GM18867 (cell line): Measurements from ENCODE around the gene PDE3B.
"Not testable (repeated sequence)": the region's sequence is repeated elsewhere in the genome, so short reads cannot be mapped to it uniquely, and the experiment has no call there.

Source experiments
- ATAC-seq: cut with Tn5 transposase; IDR thresholded peaks from one replicate; pipeline ENCODE4 v1.9.1; 2021; ENCODE audit warnings: mild to moderate bottlenecking, moderate library complexity; ENCODE audit not compliant: unreplicated experiment

Gene PDE3B

DNA sequence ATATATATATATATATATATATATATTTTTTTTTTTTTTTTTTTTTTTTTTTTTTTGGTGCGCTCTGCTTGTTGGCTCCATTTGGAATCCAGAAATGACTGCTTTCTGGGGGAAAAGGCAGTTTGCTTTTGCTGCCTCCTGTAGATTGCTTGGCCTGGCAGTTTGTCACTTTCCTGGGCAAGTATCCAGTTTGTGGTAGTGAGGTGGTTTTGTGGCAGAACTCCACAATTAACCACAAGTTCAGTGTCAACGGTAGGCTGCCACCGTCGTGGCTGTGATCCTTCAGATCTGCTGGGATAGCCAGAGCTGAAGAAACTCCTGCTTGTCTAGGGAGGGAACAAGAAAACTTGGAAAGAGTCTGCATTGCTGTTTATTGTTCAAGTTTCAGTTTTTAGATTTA, 5.0 kb upstream of the PDE3B start:
- ATAC-seq, result no peak

DNA sequence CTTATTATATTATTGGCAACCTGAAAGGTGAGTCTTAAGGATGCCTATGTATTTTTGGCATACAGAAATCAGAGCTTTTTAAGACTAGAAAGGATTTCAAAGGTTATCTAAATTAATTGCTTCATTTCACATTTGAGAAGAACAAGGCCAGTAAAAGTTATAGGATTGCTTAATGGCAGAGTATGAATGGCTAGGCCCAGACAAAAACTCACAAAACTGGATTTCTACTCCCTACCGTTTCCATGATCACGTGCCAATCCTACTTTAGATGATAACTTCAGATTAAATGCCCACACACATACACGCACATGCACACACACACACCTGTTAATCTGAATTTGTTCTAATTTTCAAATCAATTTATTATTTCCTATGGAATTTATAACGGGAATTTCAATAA, 1.8 kb upstream of the PDE3B start:
- ATAC-seq, result no peak

- ATAC-seq, result no peak
Measured at GRCh38 chr11:14642453-14642852, 1.2 kb upstream of the PDE3B start.

DNA sequence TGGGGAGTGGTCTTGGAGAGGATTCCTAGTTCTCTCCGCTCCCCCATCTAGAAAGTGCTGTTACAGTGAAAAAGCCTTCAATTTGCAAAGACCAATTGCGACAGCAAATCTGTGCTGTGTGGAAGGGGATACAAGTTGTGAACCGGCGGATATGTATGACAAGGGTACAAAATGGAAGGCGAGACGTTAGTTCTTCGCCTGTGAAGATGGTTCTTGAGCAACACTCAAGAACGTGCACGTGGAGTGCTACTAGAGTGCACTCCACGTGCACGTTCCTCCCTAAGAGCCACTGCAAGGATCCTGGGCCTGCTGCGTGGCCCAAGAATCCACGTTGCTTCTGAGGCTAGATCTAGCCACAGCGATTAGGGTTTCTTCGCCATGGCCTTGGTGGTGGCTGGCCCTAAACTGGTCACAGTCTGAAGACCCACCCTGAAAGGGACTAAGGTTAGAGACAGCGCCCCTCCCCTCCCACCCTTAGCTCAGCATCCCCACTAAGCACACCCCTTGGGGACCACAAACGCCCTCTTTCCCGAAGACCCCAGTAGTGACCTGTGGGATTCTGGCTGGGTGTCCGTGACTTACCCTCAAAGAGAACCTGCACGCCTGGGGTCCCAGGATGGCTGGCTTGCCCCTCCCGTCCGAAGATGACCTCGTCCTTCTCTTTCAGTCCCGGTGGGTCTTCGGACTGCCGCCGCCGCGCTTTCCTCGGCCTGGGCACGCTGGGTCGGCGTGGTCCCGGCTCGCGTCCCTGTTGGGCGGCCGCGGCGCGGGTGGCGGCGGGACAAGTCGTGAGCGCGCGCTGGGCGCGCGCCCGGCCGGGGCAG, 519 bp upstream of the PDE3B start:
- ATAC-seq, result no peak

DNA sequence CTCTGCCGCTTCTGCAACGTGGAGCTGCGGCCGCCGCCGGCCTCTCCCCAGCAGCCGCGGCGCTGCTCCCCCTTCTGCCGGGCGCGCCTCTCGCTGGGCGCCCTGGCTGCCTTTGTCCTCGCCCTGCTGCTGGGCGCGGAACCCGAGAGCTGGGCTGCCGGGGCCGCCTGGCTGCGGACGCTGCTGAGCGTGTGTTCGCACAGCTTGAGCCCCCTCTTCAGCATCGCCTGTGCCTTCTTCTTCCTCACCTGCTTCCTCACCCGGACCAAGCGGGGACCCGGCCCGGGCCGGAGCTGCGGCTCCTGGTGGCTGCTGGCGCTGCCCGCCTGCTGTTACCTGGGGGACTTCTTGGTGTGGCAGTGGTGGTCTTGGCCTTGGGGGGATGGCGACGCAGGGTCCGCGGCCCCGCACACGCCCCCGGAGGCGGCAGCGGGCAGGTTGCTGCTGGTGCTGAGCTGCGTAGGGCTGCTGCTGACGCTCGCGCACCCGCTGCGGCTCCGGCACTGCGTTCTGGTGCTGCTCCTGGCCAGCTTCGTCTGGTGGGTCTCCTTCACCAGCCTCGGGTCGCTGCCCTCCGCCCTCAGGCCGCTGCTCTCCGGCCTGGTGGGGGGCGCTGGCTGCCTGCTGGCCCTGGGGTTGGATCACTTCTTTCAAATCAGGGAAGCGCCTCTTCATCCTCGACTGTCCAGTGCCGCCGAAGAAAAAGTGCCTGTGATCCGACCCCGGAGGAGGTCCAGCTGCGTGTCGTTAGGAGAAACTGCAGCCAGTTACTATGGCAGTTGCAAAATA, 816 bp downstream of the PDE3B start:
- ATAC-seq, result peak; percentile 63

- no peak for ATAC-seq
Measured at GRCh38 chr11:14645015-14645912, 1.7 kb downstream of the PDE3B start.

DNA sequence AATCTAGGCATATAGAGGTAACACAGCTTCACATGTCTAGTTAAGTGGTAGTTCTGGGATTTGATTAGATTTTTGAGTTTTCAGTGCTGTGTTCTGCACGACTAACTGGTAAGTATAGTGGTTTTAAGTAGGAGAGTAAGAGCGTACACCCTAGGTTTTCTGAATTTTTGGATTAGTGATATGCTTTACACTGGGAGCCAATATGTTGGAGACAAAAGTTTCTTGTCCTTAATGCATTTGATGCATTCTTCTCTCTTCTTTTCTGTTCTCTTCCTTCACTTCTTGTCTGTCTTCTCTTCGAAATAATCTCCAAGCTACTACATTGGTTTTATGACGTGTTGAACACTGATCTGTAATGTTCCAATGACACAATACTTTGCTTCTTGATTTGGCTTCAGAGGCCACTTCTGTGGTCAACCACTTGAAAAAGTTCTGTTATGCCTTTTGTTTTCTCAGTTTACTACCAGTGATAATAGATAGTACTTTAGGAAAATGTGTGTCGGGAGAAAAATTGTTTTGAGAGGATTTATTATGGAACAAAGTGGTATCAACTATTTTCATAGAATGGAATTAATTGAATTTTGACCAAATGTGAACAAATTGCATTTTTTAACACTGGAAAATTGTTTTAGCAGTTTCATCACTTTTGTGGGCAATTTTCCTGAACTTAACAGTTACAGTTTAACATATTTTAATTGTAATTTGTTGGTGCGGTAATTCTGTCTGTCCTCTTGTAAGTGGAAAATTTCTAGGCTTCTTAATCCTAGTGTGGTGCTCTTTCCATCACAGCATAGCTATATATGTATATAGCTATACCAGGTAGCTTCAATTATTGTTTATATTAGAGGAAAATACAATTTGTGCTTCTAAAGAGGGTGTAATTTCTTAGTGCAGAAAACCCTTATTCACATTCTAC, 2.6 kb downstream of the PDE3B start:
- no peak for ATAC-seq

DNA sequence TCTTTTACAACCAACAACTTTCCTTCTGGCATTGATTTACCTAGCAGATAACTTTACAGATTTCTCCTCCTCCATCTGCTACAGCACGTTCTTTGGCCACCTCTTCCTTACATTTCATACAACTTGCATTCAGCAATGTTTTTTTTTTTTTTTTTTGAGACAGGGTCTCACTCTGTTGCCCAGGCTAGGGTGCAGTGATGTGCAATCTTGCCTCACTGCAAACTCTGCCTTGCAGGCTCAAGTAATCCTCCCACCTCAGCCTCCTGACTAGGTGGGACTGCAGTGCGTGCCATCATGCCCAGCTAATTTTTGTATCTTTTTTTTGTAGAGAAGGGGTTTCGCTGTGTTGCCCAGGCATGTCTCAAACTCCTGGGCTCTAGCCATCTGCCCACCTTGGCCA, 6.5 kb downstream of the PDE3B start:
- ATAC-seq, result no peak

DNA sequence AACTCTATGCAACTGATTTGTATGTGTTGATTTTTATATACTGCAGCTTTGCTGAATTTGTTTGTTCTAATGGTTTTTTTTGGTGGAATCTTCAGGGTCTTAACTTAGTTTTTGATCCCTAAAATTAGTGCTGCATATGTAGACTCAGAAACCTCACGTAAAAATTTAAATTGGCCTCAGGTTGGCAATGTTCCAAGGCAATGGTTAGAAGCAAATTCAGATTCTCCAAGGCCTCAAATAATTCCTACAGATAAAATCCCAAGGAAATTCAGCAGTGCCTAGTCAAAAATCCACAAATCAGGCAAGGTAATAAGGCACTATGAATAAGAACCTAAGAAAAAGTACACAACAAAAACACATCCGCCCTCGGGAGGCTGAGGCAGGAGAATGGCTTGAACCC, 9.5 kb downstream of the PDE3B start:
- ATAC-seq, result no peak

GRCh38 chr11:14655435-14655834, 11.8 kb downstream of the PDE3B start:
- ATAC-seq, result no peak

GRCh38 chr11:14656536-14657457, 13.2 kb downstream of the PDE3B start:
- ATAC-seq, result no peak

- no peak for ATAC-seq
Measured at GRCh38 chr11:14657841-14658240, 14.2 kb downstream of the PDE3B start.

DNA sequence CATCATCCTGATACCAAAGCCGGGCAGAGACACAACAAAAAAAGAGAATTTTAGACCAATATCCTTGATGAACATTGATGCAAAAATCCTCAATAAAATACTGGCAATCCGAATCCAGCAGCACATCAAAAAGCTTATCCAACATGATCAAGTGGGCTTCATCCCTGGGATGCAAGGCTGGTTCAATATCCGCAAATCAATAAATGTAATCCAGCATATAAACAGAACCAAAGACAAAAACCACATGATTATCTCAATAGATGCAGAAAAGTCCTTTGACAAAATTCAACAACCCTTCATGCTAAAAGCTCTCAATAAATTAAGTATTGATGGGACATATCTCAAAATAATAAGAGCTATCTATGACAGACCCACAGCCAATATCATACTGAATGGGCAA, 21.3 kb downstream of the PDE3B start:
- not testable (repeated sequence) for ATAC-seq

DNA sequence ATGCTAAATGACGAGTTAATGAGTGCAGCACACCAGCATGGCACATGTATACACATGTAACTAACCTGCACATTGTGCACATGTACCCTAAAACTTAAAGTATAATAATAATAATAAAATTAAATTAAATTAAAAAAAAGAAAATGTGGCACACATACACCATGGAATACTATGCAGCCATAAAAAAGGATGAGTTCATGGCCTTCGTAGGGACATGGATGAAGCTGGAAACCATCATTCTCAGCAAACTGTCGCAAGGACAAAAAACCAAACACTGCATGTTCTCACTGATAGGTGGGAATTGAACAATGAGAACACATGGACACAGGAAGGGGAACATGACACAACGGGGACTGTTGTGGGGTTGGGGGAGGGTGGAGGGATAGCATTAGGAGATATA, 23.7 kb downstream of the PDE3B start:
- not testable (repeated sequence) for ATAC-seq

- no peak for ATAC-seq
Measured at GRCh38 chr11:14668731-14669301, 25.2 kb downstream of the PDE3B start.

DNA sequence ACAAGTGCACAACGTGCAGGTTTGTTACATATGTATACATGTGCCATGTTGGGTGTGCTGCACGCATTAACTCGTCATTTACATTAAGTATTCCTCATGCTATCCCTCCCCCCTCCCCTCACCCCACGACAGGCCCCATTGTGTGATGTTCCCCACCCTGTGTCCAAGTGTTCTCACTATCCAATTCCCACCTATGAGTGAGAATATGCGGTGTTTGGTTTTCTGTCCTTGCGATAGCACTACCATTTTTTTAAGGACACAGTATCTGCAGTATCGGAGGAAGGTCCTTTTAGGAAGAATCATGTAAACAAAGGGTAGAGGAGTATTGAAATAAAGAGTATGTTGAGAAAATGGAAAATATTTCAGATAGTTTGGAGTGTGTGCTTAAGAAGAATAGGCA, 25.9 kb downstream of the PDE3B start:
- no peak for ATAC-seq

DNA sequence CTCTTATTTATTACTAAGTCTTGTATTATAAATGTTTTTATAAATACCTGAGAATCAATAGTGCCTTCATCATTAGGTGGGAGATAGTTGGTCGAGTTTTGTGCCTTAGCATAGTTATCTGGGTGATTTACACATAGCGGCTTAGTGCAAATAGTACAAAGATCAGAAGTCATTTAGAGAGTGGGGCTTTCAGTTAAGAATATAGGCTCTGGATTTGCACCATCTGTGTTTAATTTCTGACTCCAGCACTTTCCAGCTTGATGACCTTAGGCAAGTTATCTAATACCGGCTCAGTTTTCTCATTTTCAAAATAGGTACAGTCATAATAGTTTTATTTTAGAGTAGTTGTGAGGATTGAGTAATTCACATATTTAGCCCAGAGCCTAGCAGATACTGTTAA, 26.4 kb downstream of the PDE3B start:
- no peak for ATAC-seq

DNA sequence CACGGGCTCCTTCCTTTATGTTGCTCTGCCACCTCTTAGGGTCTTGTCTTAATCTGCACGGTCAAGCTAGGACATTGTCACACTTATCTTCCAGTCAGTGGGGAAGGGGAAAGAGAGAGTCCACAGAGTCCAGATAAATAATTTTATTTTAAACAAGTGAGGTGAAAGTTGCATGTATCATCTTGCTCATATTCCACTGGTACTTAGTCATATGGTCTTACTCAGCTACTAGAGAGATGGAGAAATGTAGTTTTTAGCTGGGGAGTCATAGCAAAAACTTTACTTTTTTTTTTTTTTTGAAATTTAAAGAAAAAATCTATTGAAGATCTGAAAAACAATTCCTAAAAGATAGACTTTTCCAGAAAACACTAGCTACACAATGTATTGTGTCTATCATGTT, 29.0 kb downstream of the PDE3B start:
- no peak for ATAC-seq

- ATAC-seq, result no peak
Measured at GRCh38 chr11:14673421-14673820, 29.8 kb downstream of the PDE3B start.
